ENCODE data around the gene APEX1. TPM values are rescaled to one million over a fixed set of nuclear protein-coding genes. Genes with fewer than 3 reads are reported as not detected.

The APEX1 gene
- total RNA-seq, 1 donor from 2014 or later, result 64.2 TPM

DNA sequence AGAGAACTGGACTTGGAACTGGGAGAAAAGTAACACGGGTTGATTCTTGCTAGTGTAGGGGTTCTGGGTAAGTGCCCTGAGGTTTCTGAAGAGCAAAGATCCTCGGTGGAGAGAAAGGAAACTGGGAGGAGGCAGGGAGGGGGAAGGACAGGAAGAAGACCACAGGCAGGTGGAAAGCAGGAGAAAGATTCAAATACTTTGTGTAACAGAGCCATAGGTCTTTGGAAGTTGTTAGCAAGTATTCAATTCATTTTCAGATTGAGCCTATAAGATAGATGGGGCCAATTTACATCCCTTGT is 15.5 kb downstream of the APEX1 start:
- Histone ChIP-seq H3K27ac (ENCODE audit: low read depth, low read length) (peak overlapping the region; percentile 77), H3K4me1 (ENCODE audit: control insufficient read depth in 3 of 3, insufficient read depth in 3 of 3, low read length in 3 of 3) (peaks cover 14 to 20% (median 18%) of the 10 kb centered on the region in 3 donors), H3K9ac (ENCODE audit: low read depth in 1 of 3, low read length in 3 of 3) (no peak overlapping the region), H3K9me3 (ENCODE audit: control insufficient read depth in 3 of 3, low read length in 3 of 3) (no peaks in the 10 kb centered on the region), H3K27me3 (ENCODE audit: control insufficient read depth in 3 of 3, insufficient read depth in 3 of 3, low read length in 3 of 3) (no peaks in the 10 kb centered on the region), H3K36me3 (ENCODE audit: control insufficient read depth in 3 of 3, insufficient read depth in 3 of 3, low read length in 3 of 3) (peaks cover 0 to 7% (median 7%) of the 10 kb centered on the region in 3 donors), H3K4me3 (ENCODE audit: low read length in 3 of 3) (peak overlapping the region; percentile 83 to 92 (median 91))

DNA sequence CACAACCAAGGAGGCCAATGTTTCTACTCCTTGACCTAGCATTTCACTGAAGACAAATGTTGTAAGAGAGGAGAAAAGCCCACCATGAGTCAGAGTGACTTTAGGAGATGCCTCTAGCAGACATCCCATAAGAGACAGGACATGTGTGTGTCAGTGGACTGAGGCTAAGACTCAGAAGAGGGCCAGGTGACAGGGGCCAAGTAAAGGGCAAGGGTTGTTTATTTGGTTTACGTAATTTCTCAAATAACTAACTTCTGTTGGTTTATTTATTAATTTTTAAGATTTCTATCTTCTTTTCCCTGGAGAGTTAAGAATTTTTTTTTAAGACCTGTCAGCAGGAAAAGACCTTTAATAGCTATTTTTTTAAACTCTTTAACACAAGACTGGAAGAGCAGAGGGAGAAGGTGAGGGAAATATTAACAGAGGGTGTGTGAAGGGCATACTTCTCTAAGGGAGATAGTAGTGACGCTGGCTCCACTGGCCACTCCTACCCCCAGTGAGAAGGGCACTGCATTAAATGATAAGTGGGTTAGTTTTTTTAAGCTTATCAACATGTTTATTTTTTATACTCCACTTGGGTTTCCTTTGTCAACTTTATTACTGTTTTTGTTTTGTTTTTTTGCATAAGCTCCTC is 17.6 kb downstream of the APEX1 start:
- no peak overlapping the region for H3K9ac ChIP-seq (ENCODE audit: low read depth in 1 of 3, low read length in 3 of 3)
- no peak overlapping the region for H3K4me3 ChIP-seq (ENCODE audit: low read length in 3 of 3)
- no peaks in the 10 kb centered on the region for H3K27me3 ChIP-seq (ENCODE audit: control insufficient read depth in 3 of 3, insufficient read depth in 3 of 3, low read length in 3 of 3)
- H3K27ac ChIP-seq (ENCODE audit: low read depth, low read length), result no peak overlapping the region
- no peaks in the 10 kb centered on the region for H3K9me3 ChIP-seq (ENCODE audit: control insufficient read depth in 3 of 3, low read length in 3 of 3)
- peaks cover 2 to 21% (median 12%) of the 10 kb centered on the region in 3 donors for H3K36me3 ChIP-seq (ENCODE audit: control insufficient read depth in 3 of 3, insufficient read depth in 3 of 3, low read length in 3 of 3)
- peaks cover 14 to 22% (median 20%) of the 10 kb centered on the region in 3 donors for H3K4me1 ChIP-seq (ENCODE audit: control insufficient read depth in 3 of 3, insufficient read depth in 3 of 3, low read length in 3 of 3)

- H3K9me3 ChIP-seq (ENCODE audit: control insufficient read depth in 3 of 3, low read length in 3 of 3), result no peaks in the 10 kb centered on the region
- H3K4me3 ChIP-seq (ENCODE audit: low read length in 3 of 3), result no peak overlapping the region
- no peaks in the 10 kb centered on the region for H3K27me3 ChIP-seq (ENCODE audit: control insufficient read depth in 3 of 3, insufficient read depth in 3 of 3, low read length in 3 of 3)
- peaks cover 0 to 3% (median 0%) of the 10 kb centered on the region in 3 donors for H3K4me1 ChIP-seq (ENCODE audit: control insufficient read depth in 3 of 3, insufficient read depth in 3 of 3, low read length in 3 of 3)
- peak overlapping the region; percentile 6 for H3K27ac ChIP-seq (ENCODE audit: low read depth, low read length)
- no peak overlapping the region for H3K9ac ChIP-seq (ENCODE audit: low read depth in 1 of 3, low read length in 3 of 3)
- peaks cover 2 to 21% (median 12%) of the 10 kb centered on the region in 3 donors for H3K36me3 ChIP-seq (ENCODE audit: control insufficient read depth in 3 of 3, insufficient read depth in 3 of 3, low read length in 3 of 3)
Observed at GRCh38 chr14:20476776-20477175, 21.8 kb downstream of the APEX1 start.

- H3K36me3 ChIP-seq (ENCODE audit: control insufficient read depth in 3 of 3, insufficient read depth in 3 of 3, low read length in 3 of 3), result peaks cover 2 to 21% (median 12%) of the 10 kb centered on the region in 3 donors
- H3K9ac ChIP-seq (ENCODE audit: low read depth in 1 of 3, low read length in 3 of 3), result no peak overlapping the region
Observed at GRCh38 chr14:20477211-20477876, 22.3 kb downstream of the APEX1 start.

GRCh38 chr14:20478894-20479293 is 23.9 kb downstream of the APEX1 start:
- Histone ChIP-seq H3K4me1 (ENCODE audit: control insufficient read depth in 3 of 3, insufficient read depth in 3 of 3, low read length in 3 of 3) (peaks cover 0 to 3% (median 0%) of the 10 kb centered on the region in 3 donors), H3K27me3 (ENCODE audit: control insufficient read depth in 3 of 3, insufficient read depth in 3 of 3, low read length in 3 of 3) (no peaks in the 10 kb centered on the region), H3K9me3 (ENCODE audit: control insufficient read depth in 3 of 3, low read length in 3 of 3) (no peaks in the 10 kb centered on the region), H3K36me3 (ENCODE audit: control insufficient read depth in 3 of 3, insufficient read depth in 3 of 3, low read length in 3 of 3) (peaks cover 2 to 21% (median 12%) of the 10 kb centered on the region in 3 donors), H3K27ac (ENCODE audit: low read depth, low read length) (no peak overlapping the region), H3K4me3 (ENCODE audit: low read length in 3 of 3) (no peak overlapping the region), H3K9ac (ENCODE audit: low read depth in 1 of 3, low read length in 3 of 3) (no peak overlapping the region)

More at GRCh38 chr14:20477211-20477876, 22.3 kb downstream of the APEX1 start:
- peaks cover 0 to 3% (median 0%) of the 10 kb centered on the region in 3 donors for H3K4me1 ChIP-seq (ENCODE audit: control insufficient read depth in 3 of 3, insufficient read depth in 3 of 3, low read length in 3 of 3)
- H3K4me3 ChIP-seq (ENCODE audit: low read length in 3 of 3), result no peak overlapping the region
- no peaks in the 10 kb centered on the region for H3K9me3 ChIP-seq (ENCODE audit: control insufficient read depth in 3 of 3, low read length in 3 of 3)
- H3K27ac ChIP-seq (ENCODE audit: low read depth, low read length), result peak overlapping the region; percentile 6
- H3K27me3 ChIP-seq (ENCODE audit: control insufficient read depth in 3 of 3, insufficient read depth in 3 of 3, low read length in 3 of 3), result no peaks in the 10 kb centered on the region

DNA sequence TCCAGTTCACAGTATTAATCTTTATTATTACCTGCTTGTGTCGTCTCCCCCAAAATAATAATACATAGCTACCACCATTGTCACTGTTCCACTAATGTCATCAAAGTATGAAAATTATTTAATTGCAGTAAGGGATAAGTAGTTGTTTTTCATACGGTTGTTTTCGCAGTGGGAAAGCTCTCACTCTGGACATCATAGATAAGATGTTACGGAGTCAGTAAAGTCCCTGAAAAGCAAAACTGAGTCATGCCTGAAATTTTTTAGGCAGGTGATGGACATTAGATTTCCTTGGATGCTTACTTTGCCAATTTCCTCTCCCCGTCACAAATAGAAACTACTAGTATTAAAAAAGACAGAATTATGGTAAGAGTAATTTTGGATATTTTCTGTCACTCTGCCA is 27.4 kb downstream of the APEX1 start:
- Histone ChIP-seq H3K4me1 (ENCODE audit: control insufficient read depth in 3 of 3, insufficient read depth in 3 of 3, low read length in 3 of 3) (peaks cover 0 to under 1% (median 0%) of the 10 kb centered on the region in 3 donors), H3K4me3 (ENCODE audit: low read length in 3 of 3) (no peak overlapping the region), H3K9me3 (ENCODE audit: control insufficient read depth in 3 of 3, low read length in 3 of 3) (no peaks in the 10 kb centered on the region), H3K9ac (ENCODE audit: low read depth in 1 of 3, low read length in 3 of 3) (no peak overlapping the region), H3K27ac (ENCODE audit: low read depth, low read length) (no peak overlapping the region), H3K36me3 (ENCODE audit: control insufficient read depth in 3 of 3, insufficient read depth in 3 of 3, low read length in 3 of 3) (no peaks in the 10 kb centered on the region), H3K27me3 (ENCODE audit: control insufficient read depth in 3 of 3, insufficient read depth in 3 of 3, low read length in 3 of 3) (no peaks in the 10 kb centered on the region)

DNA sequence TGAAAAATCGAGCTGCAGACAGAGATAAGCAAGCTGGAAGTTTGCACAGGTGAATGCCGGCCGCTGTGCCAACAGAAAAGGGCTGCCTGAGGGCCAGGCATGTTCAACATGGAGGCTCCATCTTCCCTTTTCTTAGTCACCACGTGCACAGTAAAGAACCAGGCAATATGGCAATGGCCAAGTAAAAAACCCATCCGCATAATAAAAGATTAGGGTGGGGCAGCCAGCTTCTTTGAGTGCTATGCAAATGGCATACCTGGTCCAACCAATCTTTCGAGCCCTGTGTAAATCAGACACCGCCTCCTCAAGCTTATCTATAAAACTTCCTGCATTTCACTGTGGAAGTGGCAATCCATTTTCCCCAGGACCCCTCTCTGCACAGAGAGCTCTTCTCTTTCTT is 30.9 kb downstream of the APEX1 start:
- Histone ChIP-seq H3K36me3 (ENCODE audit: control insufficient read depth in 3 of 3, insufficient read depth in 3 of 3, low read length in 3 of 3) (no peaks in the 10 kb centered on the region), H3K27ac (ENCODE audit: low read depth, low read length) (no peak overlapping the region), H3K27me3 (ENCODE audit: control insufficient read depth in 3 of 3, insufficient read depth in 3 of 3, low read length in 3 of 3) (peaks cover 0 to 4% (median 0%) of the 10 kb centered on the region in 3 donors), H3K9ac (ENCODE audit: low read depth in 1 of 3, low read length in 3 of 3) (no peak overlapping the region), H3K9me3 (ENCODE audit: control insufficient read depth in 3 of 3, low read length in 3 of 3) (no peaks in the 10 kb centered on the region), H3K4me1 (ENCODE audit: control insufficient read depth in 3 of 3, insufficient read depth in 3 of 3, low read length in 3 of 3) (peaks cover 0 to 4% (median 0%) of the 10 kb centered on the region in 3 donors), H3K4me3 (ENCODE audit: low read length in 3 of 3) (no peak overlapping the region)

DNA sequence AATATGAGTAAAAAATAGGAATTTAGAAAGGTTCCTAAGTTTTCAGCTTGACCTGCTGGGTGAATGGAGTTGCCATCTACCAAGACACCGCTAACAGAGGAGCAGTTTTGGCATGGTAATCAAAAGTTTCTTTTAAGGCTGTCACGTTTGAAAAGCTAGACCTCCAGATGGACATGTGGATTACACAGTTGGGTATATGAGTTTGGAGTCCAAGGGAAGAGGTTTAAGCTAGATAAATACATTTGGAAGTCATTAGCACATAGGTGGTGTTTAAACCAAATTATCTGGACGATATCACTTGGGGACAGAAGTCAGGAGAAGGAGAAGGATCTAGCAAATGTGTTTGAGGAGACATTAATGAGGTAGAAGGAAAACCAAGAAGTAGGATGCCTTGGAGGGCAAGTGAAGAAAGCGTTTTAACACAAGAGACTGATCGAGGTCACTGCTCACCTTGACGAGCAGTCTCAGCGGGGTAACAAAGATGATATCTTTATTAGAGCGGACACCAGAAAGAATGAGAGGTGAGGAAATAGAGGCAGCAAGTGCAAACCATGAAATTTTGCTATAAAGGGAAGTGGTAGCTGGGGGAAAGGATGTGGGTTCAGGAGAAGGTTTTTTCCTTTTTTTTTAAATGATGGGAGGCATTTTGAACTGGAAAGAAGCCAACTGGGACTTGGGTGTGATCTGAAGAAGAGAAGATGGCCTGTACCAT is 31.8 kb downstream of the APEX1 start:
- Histone ChIP-seq H3K4me1 (ENCODE audit: control insufficient read depth in 3 of 3, insufficient read depth in 3 of 3, low read length in 3 of 3) (peaks cover 0 to 4% (median 0%) of the 10 kb centered on the region in 3 donors), H3K9me3 (ENCODE audit: control insufficient read depth in 3 of 3, low read length in 3 of 3) (no peaks in the 10 kb centered on the region), H3K27me3 (ENCODE audit: control insufficient read depth in 3 of 3, insufficient read depth in 3 of 3, low read length in 3 of 3) (peaks cover 0 to 4% (median 0%) of the 10 kb centered on the region in 3 donors), H3K27ac (ENCODE audit: low read depth, low read length) (no peak overlapping the region), H3K36me3 (ENCODE audit: control insufficient read depth in 3 of 3, insufficient read depth in 3 of 3, low read length in 3 of 3) (no peaks in the 10 kb centered on the region), H3K9ac (ENCODE audit: low read depth in 1 of 3, low read length in 3 of 3) (no peak overlapping the region), H3K4me3 (ENCODE audit: low read length in 3 of 3) (no peak overlapping the region)

DNA sequence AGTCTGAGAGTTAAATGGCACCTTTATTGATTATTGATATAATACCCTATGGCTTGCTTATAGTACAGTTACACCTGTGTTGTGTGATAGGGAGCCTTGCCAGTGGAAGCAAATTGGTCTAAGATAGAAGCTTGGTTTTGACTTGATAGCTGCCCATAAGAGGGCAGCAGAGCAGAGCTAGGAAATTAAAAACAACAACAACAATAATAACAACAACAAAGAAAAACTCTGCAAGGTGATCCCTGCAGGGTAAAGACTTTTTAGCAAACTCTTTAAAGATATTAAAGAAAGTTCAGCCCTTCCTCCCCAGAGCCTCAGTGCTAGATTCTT is 32.3 kb downstream of the APEX1 start:
- Histone ChIP-seq H3K9ac (ENCODE audit: low read depth in 1 of 3, low read length in 3 of 3) (no peak overlapping the region), H3K4me3 (ENCODE audit: low read length in 3 of 3) (no peak overlapping the region), H3K4me1 (ENCODE audit: control insufficient read depth in 3 of 3, insufficient read depth in 3 of 3, low read length in 3 of 3) (peaks cover 0 to 4% (median 0%) of the 10 kb centered on the region in 3 donors), H3K9me3 (ENCODE audit: control insufficient read depth in 3 of 3, low read length in 3 of 3) (no peaks in the 10 kb centered on the region), H3K36me3 (ENCODE audit: control insufficient read depth in 3 of 3, insufficient read depth in 3 of 3, low read length in 3 of 3) (no peaks in the 10 kb centered on the region), H3K27ac (ENCODE audit: low read depth, low read length) (no peak overlapping the region), H3K27me3 (ENCODE audit: control insufficient read depth in 3 of 3, insufficient read depth in 3 of 3, low read length in 3 of 3) (peaks cover 0 to 4% (median 0%) of the 10 kb centered on the region in 3 donors)

Data from skeletal muscle tissue (tissue), 4 donors.